ENCODE results near the gene YPEL4. TPM values are rescaled to one million over a fixed set of nuclear protein-coding genes. Genes with fewer than 3 reads are reported as not detected.
A peak's percentile ranks its signal among the peaks of the same experiment; 100 is the strongest.

Gene YPEL4
- total RNA-seq, 1 experiment from 2014 or later: not detected

DNA sequence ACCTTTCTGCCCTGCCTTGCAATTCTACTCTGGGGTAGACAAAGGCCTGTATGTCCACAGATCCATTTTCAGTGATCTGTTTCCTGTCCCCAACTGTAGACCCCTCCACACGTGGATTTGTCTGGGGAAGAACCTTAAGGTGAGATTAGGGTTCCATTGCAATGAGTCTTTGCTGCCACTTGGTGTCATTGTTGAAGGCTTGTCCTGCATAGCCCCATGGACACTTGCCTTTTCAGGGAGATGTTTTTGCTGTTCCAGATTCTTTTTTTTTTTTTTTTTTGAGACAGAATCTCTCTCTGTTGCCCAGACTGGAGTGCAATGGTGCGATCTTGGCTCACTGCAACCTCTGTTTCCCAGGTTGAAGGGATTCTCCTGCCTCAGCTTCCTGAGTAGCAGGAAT lies 30.4 kb downstream of the YPEL4 start:
- H3K36me3 ChIP-seq: no peaks in the 10 kb centered on the region
- H3K27me3 ChIP-seq: peaks cover 4% of the 10 kb centered on the region
- 0 out of 2 replicates have a peak, but pooled peaks cover 6% of the 10 kb centered on the region for H3K9me3 ChIP-seq
- no peak for DNase-seq
- H3K4me3 ChIP-seq: no peak overlapping the region

DNA sequence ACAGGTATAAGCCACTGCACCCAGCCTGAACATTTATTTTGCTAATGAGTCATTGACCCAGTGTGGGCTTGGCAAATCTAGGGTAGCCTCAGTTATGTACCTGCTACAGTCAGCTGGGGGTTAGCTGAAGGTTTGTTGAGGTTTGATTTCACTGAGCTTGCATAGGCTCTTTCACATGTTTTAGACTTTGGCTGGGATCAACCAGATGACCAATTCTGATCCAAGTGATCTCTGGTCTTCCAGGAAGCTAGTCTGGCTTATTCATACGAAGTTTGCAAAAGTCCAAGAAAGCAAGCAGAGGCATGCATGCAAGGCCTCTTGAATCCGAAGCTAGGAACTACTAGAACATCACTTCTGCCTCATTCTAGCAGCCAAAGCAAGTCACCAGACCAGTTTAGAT lies 31.3 kb downstream of the YPEL4 start:
- Histone ChIP-seq H3K27me3 (peaks cover 4% of the 10 kb centered on the region), H3K4me3 (no peak overlapping the region), H3K9me3 (0 out of 2 replicates have a peak, but pooled peaks cover 6% of the 10 kb centered on the region), H3K36me3 (no peaks in the 10 kb centered on the region)
- DNase-seq: no peak

DNA sequence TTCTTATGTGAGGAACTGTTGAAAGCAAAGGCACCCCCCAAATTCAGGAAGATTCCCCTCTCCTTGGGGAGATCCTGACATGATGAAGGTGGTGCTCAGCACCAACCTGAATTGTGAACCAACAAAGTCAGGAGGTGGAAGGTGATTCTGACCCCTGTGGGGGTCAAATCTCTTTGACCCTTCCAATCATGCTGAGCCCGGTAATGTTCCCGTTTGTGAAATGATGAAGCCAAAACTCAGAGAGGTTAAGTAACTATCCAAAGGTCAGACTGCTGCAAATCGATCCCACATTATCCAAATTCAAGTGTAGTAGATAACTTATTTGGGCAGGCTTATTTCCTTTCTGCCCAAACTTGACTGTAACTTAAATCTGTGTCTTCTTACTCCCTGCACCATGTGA lies 33.1 kb downstream of the YPEL4 start:
- Histone ChIP-seq H3K27me3 (peaks cover 4% of the 10 kb centered on the region), H3K9me3 (0 out of 2 replicates have a peak, but pooled peaks cover 6% of the 10 kb centered on the region), H3K4me3 (no peak overlapping the region), H3K36me3 (no peaks in the 10 kb centered on the region)
- DNase-seq: no peak

DNA sequence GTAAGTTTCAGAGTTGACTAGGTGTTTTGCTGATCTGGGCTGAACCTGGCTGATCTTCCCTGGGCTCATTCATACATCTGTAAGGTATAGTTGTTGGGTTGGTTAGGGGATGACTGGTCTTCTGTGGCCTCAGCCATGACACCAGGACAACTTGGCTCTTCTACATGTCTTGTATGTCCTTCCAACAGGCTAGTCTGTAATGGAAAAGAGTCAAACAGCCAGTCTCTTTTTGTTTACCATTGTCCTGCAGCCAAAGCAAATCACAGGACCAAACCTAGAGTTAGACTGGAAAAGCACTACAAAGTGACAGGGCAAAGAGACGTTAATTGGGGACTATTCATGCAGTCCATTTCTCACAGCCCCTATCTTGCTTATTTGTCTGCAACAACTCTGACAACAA lies 34.4 kb downstream of the YPEL4 start:
- no peak overlapping the region for H3K4me3 ChIP-seq
- no peaks in the 10 kb centered on the region for H3K36me3 ChIP-seq
- DNase-seq: no peak
- H3K9me3 ChIP-seq: 0 out of 2 replicates have a peak, but pooled peaks cover 3% of the 10 kb centered on the region
- peaks cover 4% of the 10 kb centered on the region for H3K27me3 ChIP-seq

DNA sequence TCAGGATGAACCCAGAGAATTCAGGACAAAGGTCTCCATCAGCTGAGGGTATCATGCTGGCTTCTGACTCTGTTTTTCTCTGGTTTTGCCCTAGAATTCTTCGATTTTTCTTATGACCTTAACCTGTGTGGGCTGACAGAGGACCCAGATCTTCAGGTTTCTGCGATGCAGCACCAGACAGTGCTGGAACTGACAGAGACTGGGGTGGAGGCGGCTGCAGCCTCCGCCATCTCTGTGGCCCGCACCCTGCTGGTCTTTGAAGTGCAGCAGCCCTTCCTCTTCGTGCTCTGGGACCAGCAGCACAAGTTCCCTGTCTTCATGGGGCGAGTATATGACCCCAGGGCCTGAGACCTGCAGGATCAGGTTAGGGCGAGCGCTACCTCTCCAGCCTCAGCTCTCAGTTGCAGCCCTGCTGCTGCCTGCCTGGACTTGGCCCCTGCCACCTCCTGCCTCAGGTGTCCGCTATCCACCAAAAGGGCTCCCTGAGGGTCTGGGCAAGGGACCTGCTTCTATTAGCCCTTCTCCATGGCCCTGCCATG lies 35.4 kb downstream of the YPEL4 start:
- no peak overlapping the region for H3K4me3 ChIP-seq
- 0 out of 2 replicates have a peak, but pooled peaks cover 2% of the 10 kb centered on the region for H3K9me3 ChIP-seq
- DNase-seq: no peak
- H3K27me3 ChIP-seq: peaks cover 4% of the 10 kb centered on the region
- no peaks in the 10 kb centered on the region for H3K36me3 ChIP-seq

DNA sequence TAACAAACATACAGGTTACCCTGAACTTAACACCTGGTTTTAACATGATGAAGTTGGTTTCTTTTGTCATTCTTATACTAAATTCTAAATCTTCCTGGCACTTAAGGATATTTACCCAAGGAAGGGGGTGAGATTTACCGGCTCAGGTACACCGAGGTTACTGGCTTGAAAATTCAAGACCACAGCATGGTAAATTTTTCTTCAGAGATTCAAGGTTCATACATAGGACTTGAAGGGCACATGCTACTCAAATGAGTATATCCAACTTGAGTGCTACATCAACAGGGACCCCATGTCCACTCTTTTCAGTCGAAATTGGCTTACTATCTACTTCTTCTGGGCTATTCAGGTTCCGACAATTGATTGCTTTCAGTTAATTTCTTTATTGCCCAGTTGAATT lies 39.5 kb downstream of the YPEL4 start:
- H3K36me3 ChIP-seq: no peaks in the 10 kb centered on the region
- H3K27me3 ChIP-seq: peaks cover 5% of the 10 kb centered on the region; the same call in 1 of the 2 replicates
- no peak overlapping the region for H3K4me3 ChIP-seq
- DNase-seq: no peak
- no peaks in the 10 kb centered on the region for H3K9me3 ChIP-seq

DNA sequence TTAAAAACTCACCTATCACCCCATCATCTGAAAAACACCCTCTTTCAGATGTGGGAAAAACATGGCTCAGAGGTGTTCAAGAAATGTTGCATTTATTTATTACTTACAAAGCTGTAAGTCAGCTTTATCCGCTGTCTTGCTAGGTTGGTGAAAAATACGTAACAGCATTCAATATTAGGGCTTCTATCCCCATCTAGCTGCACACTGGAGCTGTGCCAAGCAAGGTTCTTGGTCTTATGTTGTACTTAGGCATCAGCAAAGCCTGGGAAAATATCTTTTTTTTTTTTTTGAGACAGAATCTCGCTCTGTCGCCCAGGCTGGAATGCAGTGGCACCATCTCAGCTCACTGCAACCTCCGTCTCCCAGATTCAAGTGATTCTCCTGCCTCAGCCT lies 44.7 kb downstream of the YPEL4 start:
- Histone ChIP-seq H3K27me3 (peaks cover 5% of the 10 kb centered on the region; the same call in 1 of the 2 replicates), H3K36me3 (no peaks in the 10 kb centered on the region), H3K4me3 (no peak overlapping the region), H3K9me3 (no peaks in the 10 kb centered on the region)
- no peak for DNase-seq

DNA sequence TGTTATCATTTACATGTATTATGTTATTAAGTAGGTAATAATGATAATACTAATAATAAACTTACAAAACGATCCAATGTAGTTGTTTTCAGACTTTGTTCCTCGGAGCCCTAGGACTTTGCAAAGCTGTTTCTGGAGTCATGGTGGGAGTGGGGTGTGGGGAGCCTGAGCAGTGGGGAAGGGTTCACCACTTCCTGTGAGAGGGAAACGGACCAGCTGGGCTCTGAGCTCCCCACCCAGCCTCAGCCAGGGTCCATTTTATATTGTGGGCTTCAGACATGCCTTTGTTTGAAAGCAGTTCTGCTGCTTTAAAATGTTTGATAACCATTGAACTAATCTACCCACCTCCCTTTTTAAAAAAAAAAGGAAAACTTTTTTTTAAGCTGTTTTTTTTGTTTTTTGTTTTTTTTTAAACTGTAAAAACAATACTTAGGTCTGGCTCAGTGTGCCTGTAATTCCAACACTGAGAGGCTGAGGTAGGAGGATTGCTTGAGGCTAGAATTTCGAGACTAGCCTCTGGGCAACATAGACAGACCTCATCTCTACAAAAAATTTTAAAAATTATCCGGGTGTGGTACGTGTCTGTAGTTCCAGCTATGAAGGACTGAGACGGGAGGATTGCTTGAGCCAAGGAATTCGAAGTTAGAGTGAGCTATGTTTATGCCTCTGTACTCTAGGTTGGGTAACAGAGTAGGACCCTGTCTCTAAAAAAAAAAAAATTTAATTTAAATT lies 45.2 kb downstream of the YPEL4 start:
- Histone ChIP-seq H3K36me3 (no peaks in the 10 kb centered on the region), H3K9me3 (no peaks in the 10 kb centered on the region), H3K4me3 (no peak overlapping the region), H3K27me3 (peaks cover 5% of the 10 kb centered on the region; the same call in 1 of the 2 replicates)
- DNase-seq: no peak

DNA sequence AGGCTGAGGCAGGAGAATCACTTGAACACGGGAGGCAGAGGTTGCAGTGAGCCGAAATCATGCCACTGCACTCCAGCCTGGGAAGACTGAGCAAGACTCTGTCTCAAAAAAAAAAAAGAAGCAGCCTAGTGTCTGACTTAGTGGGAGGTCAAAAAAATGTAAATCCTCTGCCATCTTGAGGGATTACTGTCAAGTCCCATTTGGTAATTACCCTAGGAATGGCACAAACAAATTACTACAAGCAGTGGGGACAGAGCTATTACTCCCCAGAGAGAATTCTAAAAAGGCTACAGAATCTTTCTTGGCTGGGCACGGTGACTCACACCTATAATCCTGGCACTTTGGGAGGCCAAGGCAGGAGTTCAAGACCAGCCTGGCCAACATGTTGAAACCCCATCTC lies 48.4 kb downstream of the YPEL4 start:
- H3K4me3 ChIP-seq: no peak overlapping the region
- no peaks in the 10 kb centered on the region for H3K9me3 ChIP-seq
- no peaks in the 10 kb centered on the region for H3K27me3 ChIP-seq
- H3K36me3 ChIP-seq: no peaks in the 10 kb centered on the region
- DNase-seq: no peak

DNA sequence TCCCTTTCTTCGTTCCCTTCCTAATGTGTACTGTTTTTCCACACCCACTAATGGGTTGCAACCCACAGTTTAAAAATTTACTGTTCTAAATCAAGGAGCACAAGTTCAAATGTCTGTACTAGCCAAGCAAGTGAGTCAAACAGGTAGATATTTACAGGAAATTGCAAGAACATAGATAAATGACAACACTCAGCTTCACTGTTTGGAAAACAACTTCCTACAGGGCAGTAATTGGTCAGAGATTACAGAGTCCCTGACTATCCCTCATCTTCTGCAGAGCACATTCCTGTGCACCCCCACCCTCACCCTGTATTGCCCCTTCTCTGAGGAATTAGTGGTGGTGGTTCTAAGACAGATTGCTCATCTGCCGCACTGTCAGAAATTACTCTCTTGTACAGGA lies 50.3 kb downstream of the YPEL4 start:
- H3K36me3 ChIP-seq: no peaks in the 10 kb centered on the region
- no peak for DNase-seq
- peaks cover 3% of the 10 kb centered on the region; the same call in 1 of the 2 replicates for H3K27me3 ChIP-seq
- no peak overlapping the region for H3K4me3 ChIP-seq
- H3K9me3 ChIP-seq: no peaks in the 10 kb centered on the region

DNA sequence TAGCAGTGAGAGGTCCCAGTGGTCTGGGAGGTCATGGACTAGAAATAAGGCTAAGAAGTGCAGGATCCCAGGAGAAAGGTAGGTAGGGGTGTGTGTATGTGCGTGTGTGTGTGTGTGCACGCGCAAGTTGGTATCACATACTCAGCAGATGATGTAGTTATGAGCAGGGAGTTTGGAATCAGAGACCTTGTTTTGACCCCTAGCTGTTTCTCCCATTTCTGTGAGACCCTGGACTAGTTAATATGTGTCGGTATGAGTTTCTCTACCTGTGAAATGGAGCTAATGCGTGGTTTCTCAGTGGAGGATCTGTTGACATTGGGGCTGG lies 50.9 kb downstream of the YPEL4 start:
- H3K9me3 ChIP-seq: no peaks in the 10 kb centered on the region
- no peak for DNase-seq
- no peak overlapping the region for H3K4me3 ChIP-seq
- H3K36me3 ChIP-seq: no peaks in the 10 kb centered on the region
- H3K27me3 ChIP-seq: peaks cover 3% of the 10 kb centered on the region; the same call in 1 of the 2 replicates

DNA sequence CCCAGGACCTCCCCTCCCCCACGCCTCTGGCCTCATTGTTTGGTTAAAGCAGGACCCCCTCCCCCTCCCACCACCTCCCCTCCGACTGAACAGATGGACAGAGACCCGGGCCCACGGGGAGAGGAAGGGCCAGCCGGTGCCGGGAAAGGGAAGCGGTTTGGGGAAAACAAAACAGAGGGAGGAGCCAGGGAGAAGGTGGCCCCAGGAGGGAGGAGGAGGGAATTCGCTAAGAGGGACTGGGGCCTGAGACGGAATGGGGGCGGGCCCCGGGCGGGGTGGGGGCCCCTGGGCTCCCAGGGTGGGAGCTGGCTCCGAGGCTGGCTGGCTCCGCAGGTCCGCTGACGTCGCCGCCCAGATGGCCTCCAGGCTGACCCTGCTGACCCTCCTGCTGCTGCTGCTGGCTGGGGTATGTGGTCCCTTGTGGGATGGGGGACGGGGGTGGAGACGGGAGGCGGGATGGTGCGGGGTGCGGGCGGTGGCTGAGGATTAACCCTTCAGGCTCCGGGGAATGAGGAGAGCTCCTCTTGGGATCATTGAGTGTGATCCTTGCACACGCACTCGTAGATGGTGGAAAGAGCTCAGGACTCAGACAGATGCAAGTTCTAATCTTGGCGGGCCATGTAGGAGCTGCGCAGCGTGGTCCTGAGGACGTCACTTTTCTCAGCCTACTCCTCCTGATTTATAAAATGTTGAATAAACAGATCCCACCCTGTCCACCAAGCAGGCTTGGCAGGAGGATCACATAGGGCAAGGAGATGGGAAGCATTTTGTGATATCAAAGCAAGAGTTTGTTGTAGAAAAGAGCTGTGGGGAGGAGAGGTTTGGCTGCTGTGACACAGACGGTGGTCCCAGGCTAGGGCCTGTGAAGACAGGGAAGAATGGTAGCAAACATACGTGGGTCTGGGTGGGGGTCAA lies 51.5 kb downstream of the YPEL4 start:
- Histone ChIP-seq H3K9me3 (no peaks in the 10 kb centered on the region), H3K27me3 (peaks cover 3% of the 10 kb centered on the region; the same call in 1 of the 2 replicates), H3K36me3 (no peaks in the 10 kb centered on the region), H3K4me3 (peak overlapping the region; percentile 13)
- peak; percentile 33 for DNase-seq

DNA sequence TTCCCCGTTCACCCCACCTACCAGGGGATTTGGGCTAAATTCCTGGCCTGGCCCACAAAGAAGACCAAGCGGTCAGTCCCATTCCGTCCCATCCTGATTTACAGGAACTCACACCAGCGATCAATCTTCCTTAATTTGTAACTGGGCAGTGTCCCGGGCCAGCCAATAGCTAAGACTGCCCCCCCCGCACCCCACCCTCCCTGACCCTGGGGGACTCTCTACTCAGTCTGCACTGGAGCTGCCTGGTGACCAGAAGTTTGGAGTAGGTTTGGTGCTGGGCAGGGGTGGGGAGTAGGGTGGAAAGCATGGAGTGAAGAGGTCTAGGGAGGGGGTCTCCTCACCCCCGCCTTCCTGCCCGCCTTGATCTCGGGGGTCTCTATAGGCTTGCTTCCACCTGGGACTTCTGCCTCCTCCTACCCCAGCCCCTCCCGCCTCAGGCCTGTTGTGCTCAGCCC lies 52.2 kb downstream of the YPEL4 start, which contains the start of gene SERPING1:
SERPING1 (plus strand) TSS at position 225 of the 455 bp plus-strand sequence. CDS start 586 bp downstream, outside the sequence.
- H3K27me3 ChIP-seq: peaks cover 3% of the 10 kb centered on the region; the same call in 1 of the 2 replicates
- no peaks in the 10 kb centered on the region for H3K36me3 ChIP-seq
- H3K4me3 ChIP-seq: peak within 1 kb of the TSS; percentile 13
- no peaks in the 10 kb centered on the region for H3K9me3 ChIP-seq
- DNase-seq: no peak

DNA sequence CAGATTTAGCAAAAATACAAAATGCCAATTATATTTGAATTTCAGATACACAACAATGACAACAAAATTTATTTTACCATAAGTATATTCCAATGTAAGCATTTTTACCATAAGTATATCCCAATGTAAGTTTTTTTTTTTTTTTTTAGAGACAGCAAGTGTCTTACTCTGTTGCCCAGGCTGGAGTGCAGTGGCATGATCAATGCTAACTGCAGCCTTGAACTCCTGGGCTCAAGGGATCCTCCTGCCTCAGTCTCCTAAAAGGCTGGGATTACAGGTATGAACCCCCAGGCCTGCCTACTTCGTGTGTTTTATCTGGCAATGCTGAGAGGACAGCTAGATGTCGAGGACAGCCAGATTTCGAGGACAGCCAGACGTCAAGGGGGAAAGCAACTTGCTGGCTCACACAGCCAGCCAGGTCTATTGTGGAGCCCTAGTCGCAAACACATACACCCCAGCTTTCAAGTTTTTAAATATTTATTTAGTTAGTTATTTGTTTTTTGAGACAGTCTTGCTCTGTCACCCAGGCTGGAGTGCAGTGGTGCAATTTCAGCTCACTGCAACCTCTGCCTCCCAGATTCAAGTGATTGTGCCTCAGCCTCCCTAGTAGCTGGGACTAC lies 53.3 kb downstream of the YPEL4 start:
- Histone ChIP-seq H3K27me3 (peaks cover 3% of the 10 kb centered on the region; the same call in 1 of the 2 replicates), H3K9me3 (no peaks in the 10 kb centered on the region), H3K36me3 (no peaks in the 10 kb centered on the region), H3K4me3 (no peak overlapping the region)
- no peak for DNase-seq
